IMR-90 (cell line): Measurements from ENCODE around the gene SCN4A. TPM values are rescaled to one million over a fixed set of nuclear protein-coding genes. Genes with fewer than 3 reads are reported as not detected.

Experiments used
- ATAC-seq: fragments of 200-7000 bp; cut with Tn5 transposase; 2 replicates; pipeline ENCODE4 v1.9.1; 2020; ENCODE audit warnings: low read depth, mild to moderate bottlenecking, moderate library complexity
- BruUV-seq: library from RNA; stranded (reverse); fragments of 400-500 nt; replicated peaks from 2 replicates; lab custom pipeline; 2021; lab: Mats Ljungman, UMichigan
- CTCF ChIA-PET: fragments of 300-600 bp; formaldehyde crosslinking; extraction: SDS; loops from one replicate; lab custom pipeline; 2021; ENCODE audit warnings: antibody characterized with exemption; lab: Yijun Ruan, JAX
- POLR2A ChIA-PET: fragments of 300-600 bp; sonication (Branson Sonifier 250); formaldehyde crosslinking; loops from one replicate; lab custom pipeline; 2022; ENCODE audit warnings: antibody characterized with exemption; ENCODE audit not compliant: unreplicated experiment; lab: Charles Lee
- DNase-seq: peaks from one replicate; pipeline ENCODE4 v3.0.0; 2013
- H2AFZ ChIP-seq: replicated peaks from 2 replicates; pipeline ENCODE3; 2013; ENCODE audit warnings: low read length, mild to moderate bottlenecking; ENCODE audit not compliant: poor library complexity
- H2AK5ac ChIP-seq: 2 replicates; pipeline ENCODE4 v1.6.1; 2013; ENCODE audit warnings: low read depth, low read length, inconsistent platforms
- H2AK9ac ChIP-seq: replicated peaks from 2 replicates; pipeline ENCODE3; 2013; ENCODE audit warnings: mild to moderate bottlenecking, low read depth, low read length, moderate library complexity; ENCODE audit not compliant: poor library complexity
- H2BK120ac ChIP-seq: 2 replicates; pipeline ENCODE4 v1.6.1; 2013; ENCODE audit warnings: low read depth, low read length, inconsistent platforms
- H2BK15ac ChIP-seq: 3 replicates; pipeline ENCODE4 v1.6.1; 2013; ENCODE audit warnings: low read depth, low read length, inconsistent platforms
- H2BK20ac ChIP-seq: 2 replicates; pipeline ENCODE4 v1.6.1; 2013; ENCODE audit warnings: low read depth, mild to moderate bottlenecking, inconsistent platforms, low read length, moderate library complexity
- H2BK5ac ChIP-seq: 2 replicates; pipeline ENCODE4 v1.6.1; 2013; ENCODE audit warnings: mild to moderate bottlenecking, low read depth, low read length, inconsistent platforms; ENCODE audit not compliant: poor library complexity, severe bottlenecking
- H3K14ac ChIP-seq: replicated peaks from 2 replicates; pipeline ENCODE4 v1.6.1; 2013; ENCODE audit warnings: low read depth, low read length, inconsistent platforms
- H3K18ac ChIP-seq: 2 replicates; pipeline ENCODE4 v1.6.1; 2013; ENCODE audit warnings: low read depth, low read length, control low read depth
- H3K23ac ChIP-seq: 2 replicates; pipeline ENCODE4 v1.6.1; 2013; ENCODE audit warnings: low read depth, low read length, inconsistent platforms
- H3K27ac ChIP-seq: 2 replicates; pipeline ENCODE4 v1.5.1; 2013; ENCODE audit warnings: mild to moderate bottlenecking, control low read depth, low read length; ENCODE audit not compliant: insufficient read depth
- H3K27me3 ChIP-seq: 2 replicates; pipeline ENCODE4 v1.6.1; 2013; ENCODE audit warnings: low read length; ENCODE audit not compliant: control insufficient read depth, insufficient read depth
- H3K36me3 ChIP-seq: 2 replicates; pipeline ENCODE4 v1.6.1; 2013; ENCODE audit warnings: low read length, mixed read lengths; ENCODE audit not compliant: control insufficient read depth, insufficient read depth
- H3K4ac ChIP-seq: 2 replicates; pipeline ENCODE4 v1.6.1; 2013; ENCODE audit warnings: low read depth, low read length, inconsistent platforms
- H3K4me1 ChIP-seq: 2 replicates; pipeline ENCODE4 v1.6.1; 2013; ENCODE audit warnings: low read length, mixed read lengths; ENCODE audit not compliant: control insufficient read depth, insufficient read depth
- H3K4me2 ChIP-seq: 2 replicates; pipeline ENCODE4 v1.6.1; 2013; ENCODE audit warnings: low read depth, mild to moderate bottlenecking, control low read depth, low read length, moderate library complexity
- H3K4me3 ChIP-seq: 2 replicates; pipeline ENCODE4 v1.5.1; 2013; ENCODE audit warnings: low read depth, mild to moderate bottlenecking, control low read depth, low read length, moderate library complexity; ENCODE audit not compliant: insufficient read depth
- H3K56ac ChIP-seq: 2 replicates; pipeline ENCODE4 v1.6.1; 2013; ENCODE audit warnings: low read length, inconsistent platforms; ENCODE audit not compliant: insufficient read depth; ENCODE audit errors: extremely low read depth
- H3K79me1 ChIP-seq, 2 experiments: 2 replicates each; pipeline ENCODE4 v1.6.1; 2013; ENCODE audit warnings: low read length in 2 of 2, inconsistent platforms in 1 of 2, low read depth in 1 of 2
- H3K9ac ChIP-seq: 2 replicates; pipeline ENCODE4 v1.6.1; 2013; ENCODE audit warnings: low read depth, low read length, control low read depth
- H3K9me1 ChIP-seq: 2 replicates; pipeline ENCODE4 v1.6.1; 2013; ENCODE audit warnings: low read length, inconsistent platforms; ENCODE audit not compliant: insufficient read depth
- H3K9me3 ChIP-seq: 2 replicates; pipeline ENCODE4 v1.6.1; 2013; ENCODE audit warnings: low read length; ENCODE audit not compliant: control insufficient read depth, insufficient read depth
- H4K20me1 ChIP-seq: 2 replicates; pipeline ENCODE4 v1.6.1; 2013; ENCODE audit warnings: low read length, inconsistent platforms; ENCODE audit not compliant: insufficient read depth
- H4K5ac ChIP-seq: 2 replicates; pipeline ENCODE4 v1.6.1; 2013; ENCODE audit warnings: mild to moderate bottlenecking, low read depth, low read length, control low read depth
- H4K8ac ChIP-seq, 2 experiments: 2 replicates each; pipeline ENCODE4 v1.6.1; 2013; ENCODE audit warnings: low read depth in 2 of 2, low read length in 2 of 2, control low read depth in 1 of 2, inconsistent platforms in 1 of 2
- H4K91ac ChIP-seq: 2 replicates; pipeline ENCODE4 v1.6.1; 2013; ENCODE audit warnings: low read depth, low read length, inconsistent platforms; ENCODE audit not compliant: insufficient read depth
- CHD1 ChIP-seq: IDR thresholded peaks from 2 replicates; pipeline ENCODE4 v1.6.1; 2012; ENCODE audit warnings: low read depth, low read length, improper control_type of control experiment
- MAFK ChIP-seq: IDR thresholded peaks from 2 replicates; pipeline ENCODE4 v1.6.1; 2012; ENCODE audit warnings: low read depth, low read length, improper control_type of control experiment
- MAZ ChIP-seq: IDR thresholded peaks from 2 replicates; pipeline ENCODE4 v1.6.1; 2012; ENCODE audit warnings: low read depth, mild to moderate bottlenecking, low read length, improper control_type of control experiment, moderate library complexity, borderline replicate concordance
- NFE2L2 ChIP-seq: fragments of 150-350 bp; IDR thresholded peaks from 2 replicates; pipeline ENCODE4 v1.6.1; 2016; ENCODE audit warnings: low read depth, mild to moderate bottlenecking, low read length
- RAD21 ChIP-seq: IDR thresholded peaks from 2 replicates; pipeline ENCODE4 v1.6.1; 2012; ENCODE audit warnings: low read length, improper control_type of control experiment
- RCOR1 ChIP-seq: IDR thresholded peaks from 2 replicates; pipeline ENCODE4 v1.6.1; 2012; ENCODE audit warnings: mild to moderate bottlenecking, low read length, improper control_type of control experiment; ENCODE audit not compliant: insufficient replicate concordance
- RFX5 ChIP-seq: IDR thresholded peaks from 2 replicates; pipeline ENCODE4 v1.8.0; 2012; ENCODE audit warnings: low read depth, mild to moderate bottlenecking, low read length, moderate library complexity
- SMC3 ChIP-seq: fragments of 150-350 bp; IDR thresholded peaks from 2 replicates; pipeline ENCODE4 v1.6.1; 2016; ENCODE audit warnings: low read depth, mild to moderate bottlenecking, antibody characterized with exemption, low read length, moderate library complexity
- WGBS, 2 experiments: methylation state at CpG; one replicate each; pipeline versions ENCODE4 v1.1.5 to v1.1.7; 2013; ENCODE audit warnings: missing lambda C conversion rate in 2 of 2; ENCODE audit not compliant: insufficient read length in 1 of 2; ENCODE audit errors: extremely low coverage in 2 of 2; 5-methylcytosine and 5-hydroxymethylcytosine counted together
- dilution Hi-C: fragments of 300-500 bp; cut with HindIII; formaldehyde crosslinking; loops from one replicate; pipeline ENCODE4 v1.14.3; 2018; ENCODE audit warnings: low sequenced_read_pairs; ENCODE audit not compliant: unreplicated experiment
- in situ Hi-C: fragments of 300-500 bp; cut with MboI; formaldehyde crosslinking; loops from 3 replicates; pipeline ENCODE4 v1.14.3; 2019; ENCODE audit warnings: low sequenced_read_pairs, inconsistent platforms, mixed read lengths
- intact Hi-C: fragments of 100-400 bp; cut with micrococcal nuclease; formaldehyde crosslinking; loops from 2 replicates; pipeline ENCODE4 v1.10.0; 2022
- polyA plus RNA-seq, 3 experiments: library from polyadenylated mRNA; depleted of rRNA; stranded (reverse); fragments of >200 nt; gene quantifications; 2 replicates each; pipeline ENCODE4 v1.2.3, GENCODE V29; 2012; ENCODE audit warnings: low replicate concordance in 1 of 3
- total RNA-seq: library from RNA; depleted of rRNA; stranded (reverse); fragments of >200 nt; gene quantifications from 2 replicates; pipeline ENCODE4 v1.2.3, GENCODE V29; 2012
- TF ChIP-seq, protein P1 (sequence below): fragments of 150-350 bp; IDR thresholded peaks from 2 replicates; pipeline ENCODE4 v1.6.1; 2016; ENCODE audit warnings: low read depth, mild to moderate bottlenecking, low read length, moderate library complexity, borderline replicate concordance
- TF ChIP-seq, protein P2 (sequence below): conservative IDR thresholded peaks from 2 replicates; pipeline ENCODE4 v1.5.1; 2012; ENCODE audit warnings: mild to moderate bottlenecking, low read depth, low read length, improper control_type of control experiment
- TF ChIP-seq, protein P3 (sequence below): fragments of 150-350 bp; IDR thresholded peaks from 2 replicates; pipeline ENCODE4 v1.6.1; 2017; ENCODE audit warnings: mild to moderate bottlenecking, antibody characterized with exemption, low read length, low read depth

Gene SCN4A
- total and polyA plus RNA-seq, 2 of the 4 experiments (the other 2 are of a cell fraction): not detected

DNA sequence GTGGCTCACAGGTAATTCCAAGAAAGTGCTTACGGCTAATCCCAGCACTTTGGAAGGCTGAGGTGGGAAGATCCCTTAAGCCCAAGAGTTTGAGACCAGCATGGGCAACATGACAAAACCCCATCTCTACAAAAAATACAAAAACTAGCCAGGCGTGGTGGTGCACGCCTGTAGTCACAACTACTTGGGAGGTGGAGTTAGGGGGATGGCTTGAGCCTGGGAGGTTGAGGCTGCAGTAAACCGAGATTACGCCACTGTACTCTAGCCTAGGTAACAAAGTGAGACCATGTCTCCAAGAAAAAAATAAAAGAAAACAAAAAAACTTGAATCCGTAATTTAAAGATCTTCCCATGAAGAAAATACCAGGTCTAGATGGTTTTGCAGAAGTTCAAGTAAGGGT, 42.7 kb upstream of the SCN4A start:
- no peak for ATAC-seq
- no peaks in the 10 kb centered on the region for H3K4me1 ChIP-seq
- H3K4me2 ChIP-seq: no peak overlapping the region
- in situ Hi-C loops (no loop called here), intact Hi-C loops (no loop called here), dilution Hi-C loops (no loop called here)
- H3K56ac ChIP-seq: no peak overlapping the region
- DNase-seq: no peak
- ChIA-PET POLR2A (no interaction called here), CTCF (no interaction called here)
- H2BK15ac ChIP-seq: no peak overlapping the region
- H2AK5ac ChIP-seq: no peak overlapping the region
- no peak overlapping the region for H3K14ac ChIP-seq
- H2BK5ac ChIP-seq: no peak overlapping the region
- no peak overlapping the region for H2BK20ac ChIP-seq
- no peak overlapping the region for H4K8ac ChIP-seq
- no peaks in the 10 kb centered on the region for H3K9me3 ChIP-seq
- H2BK120ac ChIP-seq: no peak overlapping the region
- no peaks in the 10 kb centered on the region for H3K9me1 ChIP-seq
- H4K5ac ChIP-seq: no peak overlapping the region
- H4K20me1 ChIP-seq: no peaks in the 10 kb centered on the region
- no peak overlapping the region for H3K23ac ChIP-seq
- no TSS peak for BruUV-seq
- H2AK9ac ChIP-seq: no peak overlapping the region
- WGBS, 2 experiments: no CpG with 5 or more reads among the region's 6 CpGs
- H3K18ac ChIP-seq: no peak overlapping the region
- no peaks in the 10 kb centered on the region for H3K36me3 ChIP-seq
- no peak overlapping the region for H3K27ac ChIP-seq
- no peaks in the 10 kb centered on the region for H3K79me1 ChIP-seq
- TF ChIP-seq NFE2L2 (no peak), SMC3 (no peak), MAFK (no peak), RFX5 (no peak), RAD21 (no peak), MAZ (no peak), CHD1 (no peak), RCOR1 (no peak)
- TF ChIP-seq, protein P1, sequence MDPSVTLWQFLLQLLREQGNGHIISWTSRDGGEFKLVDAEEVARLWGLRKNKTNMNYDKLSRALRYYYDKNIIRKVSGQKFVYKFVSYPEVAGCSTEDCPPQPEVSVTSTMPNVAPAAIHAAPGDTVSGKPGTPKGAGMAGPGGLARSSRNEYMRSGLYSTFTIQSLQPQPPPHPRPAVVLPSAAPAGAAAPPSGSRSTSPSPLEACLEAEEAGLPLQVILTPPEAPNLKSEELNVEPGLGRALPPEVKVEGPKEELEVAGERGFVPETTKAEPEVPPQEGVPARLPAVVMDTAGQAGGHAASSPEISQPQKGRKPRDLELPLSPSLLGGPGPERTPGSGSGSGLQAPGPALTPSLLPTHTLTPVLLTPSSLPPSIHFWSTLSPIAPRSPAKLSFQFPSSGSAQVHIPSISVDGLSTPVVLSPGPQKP: no peak
- TF ChIP-seq, protein P2, sequence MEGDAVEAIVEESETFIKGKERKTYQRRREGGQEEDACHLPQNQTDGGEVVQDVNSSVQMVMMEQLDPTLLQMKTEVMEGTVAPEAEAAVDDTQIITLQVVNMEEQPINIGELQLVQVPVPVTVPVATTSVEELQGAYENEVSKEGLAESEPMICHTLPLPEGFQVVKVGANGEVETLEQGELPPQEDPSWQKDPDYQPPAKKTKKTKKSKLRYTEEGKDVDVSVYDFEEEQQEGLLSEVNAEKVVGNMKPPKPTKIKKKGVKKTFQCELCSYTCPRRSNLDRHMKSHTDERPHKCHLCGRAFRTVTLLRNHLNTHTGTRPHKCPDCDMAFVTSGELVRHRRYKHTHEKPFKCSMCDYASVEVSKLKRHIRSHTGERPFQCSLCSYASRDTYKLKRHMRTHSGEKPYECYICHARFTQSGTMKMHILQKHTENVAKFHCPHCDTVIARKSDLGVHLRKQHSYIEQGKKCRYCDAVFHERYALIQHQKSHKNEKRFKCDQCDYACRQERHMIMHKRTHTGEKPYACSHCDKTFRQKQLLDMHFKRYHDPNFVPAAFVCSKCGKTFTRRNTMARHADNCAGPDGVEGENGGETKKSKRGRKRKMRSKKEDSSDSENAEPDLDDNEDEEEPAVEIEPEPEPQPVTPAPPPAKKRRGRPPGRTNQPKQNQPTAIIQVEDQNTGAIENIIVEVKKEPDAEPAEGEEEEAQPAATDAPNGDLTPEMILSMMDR: no peak
- TF ChIP-seq, protein P3, sequence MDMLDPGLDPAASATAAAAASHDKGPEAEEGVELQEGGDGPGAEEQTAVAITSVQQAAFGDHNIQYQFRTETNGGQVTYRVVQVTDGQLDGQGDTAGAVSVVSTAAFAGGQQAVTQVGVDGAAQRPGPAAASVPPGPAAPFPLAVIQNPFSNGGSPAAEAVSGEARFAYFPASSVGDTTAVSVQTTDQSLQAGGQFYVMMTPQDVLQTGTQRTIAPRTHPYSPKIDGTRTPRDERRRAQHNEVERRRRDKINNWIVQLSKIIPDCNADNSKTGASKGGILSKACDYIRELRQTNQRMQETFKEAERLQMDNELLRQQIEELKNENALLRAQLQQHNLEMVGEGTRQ: no peak
- no peak overlapping the region for H3K4ac ChIP-seq
- H2AFZ ChIP-seq: no peak overlapping the region
- no peak overlapping the region for H4K91ac ChIP-seq
- H3K4me3 ChIP-seq: no peak overlapping the region
- H3K27me3 ChIP-seq: peaks cover 8% of the 10 kb centered on the region
- no peak overlapping the region for H3K9ac ChIP-seq
